HG03135 (cell line): ENCODE measurements around the gene PKD1.
"Not testable (repeated sequence)": the region's sequence is repeated elsewhere in the genome, so short reads cannot be mapped to it uniquely, and the experiment has no call there.

ENCODE experiments used
- ATAC-seq: cut with Tn5 transposase; IDR thresholded peaks from one replicate; pipeline ENCODE4 v1.9.1; 2021; ENCODE audit warnings: mild to moderate bottlenecking, moderate library complexity; ENCODE audit not compliant: unreplicated experiment

PKD1 gene

DNA sequence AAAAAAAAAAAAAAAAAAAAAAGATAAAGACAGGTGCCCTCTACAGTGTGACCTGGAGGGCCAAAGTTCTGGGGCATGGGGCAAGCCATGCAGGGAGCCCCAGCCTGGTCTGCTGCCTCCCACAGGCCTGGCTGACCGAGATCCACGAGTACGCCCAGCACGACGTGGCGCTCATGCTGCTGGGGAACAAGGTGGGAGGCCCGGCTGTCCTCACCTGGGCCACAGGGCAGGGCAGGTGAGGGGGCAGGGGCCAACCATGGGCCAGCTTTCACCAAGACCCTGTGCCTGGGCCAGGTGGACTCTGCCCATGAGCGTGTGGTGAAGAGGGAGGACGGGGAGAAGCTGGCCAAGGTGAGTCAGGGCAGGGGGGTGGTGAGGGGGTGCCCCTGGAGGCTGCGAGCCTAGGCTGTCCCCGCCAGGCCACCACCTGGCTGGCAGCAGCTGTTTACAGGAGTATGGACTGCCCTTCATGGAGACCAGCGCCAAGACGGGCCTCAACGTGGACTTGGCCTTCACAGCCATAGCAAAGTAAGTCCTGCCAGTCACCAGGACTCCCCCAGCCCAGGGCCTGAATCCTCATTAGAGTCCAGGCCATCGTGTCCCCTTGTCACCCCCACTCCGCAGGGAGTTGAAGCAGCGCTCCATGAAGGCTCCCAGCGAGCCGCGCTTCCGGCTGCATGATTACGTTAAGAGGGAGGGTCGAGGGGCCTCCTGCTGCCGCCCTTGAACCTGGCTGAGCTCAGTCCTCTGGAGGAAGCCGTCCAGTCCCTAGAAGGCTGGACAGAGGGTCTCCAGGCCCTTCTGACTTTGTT lies 17.2 kb upstream of the PKD1 start:
- ATAC-seq, result no peak

DNA sequence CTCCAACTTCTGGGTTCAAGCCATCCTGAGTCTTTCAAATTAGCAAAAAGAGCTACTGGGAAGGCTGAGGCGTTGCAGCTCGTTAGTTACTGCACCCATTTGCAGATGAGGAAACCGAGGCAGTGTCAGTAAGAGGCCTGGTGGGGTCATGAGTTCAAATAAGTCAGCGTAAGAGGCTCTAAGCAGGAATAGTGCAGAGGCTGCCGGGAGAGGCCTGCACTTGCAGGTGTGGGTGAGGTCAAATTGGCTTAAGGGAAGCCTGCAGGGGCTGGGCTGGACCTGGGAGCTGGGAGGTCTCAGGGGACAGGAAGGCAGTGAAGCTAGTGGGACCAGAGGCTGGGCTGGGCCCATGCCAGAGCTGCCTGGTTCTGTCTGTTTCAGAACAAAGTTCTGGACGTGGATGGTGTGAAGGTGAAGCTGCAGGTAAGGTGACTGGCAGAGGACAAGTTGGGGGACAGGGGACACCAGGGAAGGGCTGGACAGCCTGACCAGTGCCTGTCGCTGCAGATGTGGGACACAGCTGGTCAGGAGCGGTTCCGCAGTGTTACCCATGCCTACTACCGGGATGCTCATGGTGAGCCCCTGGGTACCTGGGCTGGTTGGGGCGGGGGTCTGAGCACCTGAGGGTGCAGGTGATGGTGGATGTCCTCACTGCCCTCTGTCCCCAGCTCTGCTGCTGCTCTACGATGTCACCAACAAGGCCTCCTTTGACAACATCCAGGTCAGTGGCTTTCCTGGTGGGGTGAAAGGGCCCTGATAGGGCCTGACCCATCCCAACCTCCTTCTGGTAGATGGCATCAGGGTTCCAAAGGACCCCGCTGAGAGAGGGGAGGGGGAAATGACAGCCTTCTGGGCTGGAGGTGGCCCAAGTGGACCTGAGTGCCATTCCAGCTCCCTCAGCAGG lies 15.7 kb upstream of the PKD1 start:
- ATAC-seq, result no peak

DNA sequence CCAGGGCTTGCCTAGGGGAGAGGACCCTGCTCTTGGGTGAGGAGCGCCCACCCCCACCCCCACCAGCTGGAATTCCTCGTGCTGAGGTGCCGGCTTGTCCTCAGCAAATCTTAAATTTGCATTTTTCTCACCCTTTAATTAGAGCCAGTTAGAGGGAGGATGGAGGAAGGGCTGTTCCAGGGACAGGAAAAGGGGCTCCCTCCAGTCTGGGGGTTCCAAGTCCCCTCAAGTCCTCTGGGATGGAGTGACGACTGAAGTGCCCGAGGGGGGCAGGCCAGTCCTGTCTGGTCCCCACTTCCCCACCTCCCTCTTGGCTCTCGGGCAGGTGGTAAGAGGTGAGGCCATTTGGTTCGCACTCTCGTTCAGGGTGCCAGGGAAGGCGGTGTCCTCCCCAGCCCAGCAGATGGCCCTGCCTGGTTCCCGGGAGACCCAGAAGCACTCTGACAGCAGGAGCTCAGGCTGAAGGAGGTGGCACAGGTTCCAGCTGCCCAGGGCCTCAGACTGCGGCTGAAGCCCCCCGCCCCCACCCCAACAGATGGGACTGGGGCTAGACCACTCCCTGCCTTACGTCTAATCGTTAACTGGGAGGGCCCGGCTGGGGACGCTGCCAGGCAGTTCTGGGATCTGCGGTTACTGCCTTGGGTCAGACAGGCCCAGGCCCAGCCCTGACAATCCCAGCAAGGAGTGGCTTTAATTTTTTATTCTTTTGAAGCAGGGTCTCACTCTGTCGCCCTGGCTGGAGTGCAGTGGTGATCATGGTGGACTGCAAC lies 14.9 kb upstream of the PKD1 start:
- no peak for ATAC-seq

DNA sequence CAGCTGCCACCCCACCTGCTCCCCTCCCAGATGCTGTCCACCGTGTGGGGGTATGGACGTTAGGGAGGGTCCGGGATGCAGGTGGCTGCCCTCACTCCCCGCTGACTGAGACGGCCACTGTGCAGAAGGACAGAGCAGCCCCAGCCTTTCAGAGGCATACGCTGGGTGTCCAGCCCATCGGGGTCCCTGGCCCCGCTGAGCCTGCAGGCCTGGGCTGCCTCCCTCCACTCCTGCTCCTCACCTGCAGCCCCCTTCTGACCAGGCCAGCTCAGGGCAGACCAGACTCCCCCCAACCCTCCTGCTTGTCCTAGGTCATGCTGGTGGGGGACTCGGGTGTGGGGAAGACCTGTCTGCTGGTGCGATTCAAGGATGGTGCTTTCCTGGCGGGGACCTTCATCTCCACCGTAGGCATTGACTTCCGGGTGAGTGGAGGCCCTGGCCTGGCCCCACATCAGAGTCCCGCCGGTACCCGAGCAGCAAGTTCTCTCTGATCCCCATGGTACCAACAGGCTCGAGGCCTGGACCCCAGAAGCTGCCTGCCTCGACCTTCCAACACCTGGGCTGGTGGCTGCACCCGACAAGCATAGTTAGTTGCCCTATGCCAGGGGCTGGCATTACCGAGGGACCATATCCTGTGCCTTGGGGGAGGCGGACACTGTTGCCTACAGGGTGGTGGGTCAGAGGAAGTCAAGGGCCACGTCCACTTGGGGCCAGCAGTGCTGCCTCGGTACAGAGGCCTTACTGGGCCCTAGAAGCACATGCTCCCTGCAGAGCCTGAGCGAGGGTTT lies 14.1 kb upstream of the PKD1 start:
- ATAC-seq, result no peak

DNA sequence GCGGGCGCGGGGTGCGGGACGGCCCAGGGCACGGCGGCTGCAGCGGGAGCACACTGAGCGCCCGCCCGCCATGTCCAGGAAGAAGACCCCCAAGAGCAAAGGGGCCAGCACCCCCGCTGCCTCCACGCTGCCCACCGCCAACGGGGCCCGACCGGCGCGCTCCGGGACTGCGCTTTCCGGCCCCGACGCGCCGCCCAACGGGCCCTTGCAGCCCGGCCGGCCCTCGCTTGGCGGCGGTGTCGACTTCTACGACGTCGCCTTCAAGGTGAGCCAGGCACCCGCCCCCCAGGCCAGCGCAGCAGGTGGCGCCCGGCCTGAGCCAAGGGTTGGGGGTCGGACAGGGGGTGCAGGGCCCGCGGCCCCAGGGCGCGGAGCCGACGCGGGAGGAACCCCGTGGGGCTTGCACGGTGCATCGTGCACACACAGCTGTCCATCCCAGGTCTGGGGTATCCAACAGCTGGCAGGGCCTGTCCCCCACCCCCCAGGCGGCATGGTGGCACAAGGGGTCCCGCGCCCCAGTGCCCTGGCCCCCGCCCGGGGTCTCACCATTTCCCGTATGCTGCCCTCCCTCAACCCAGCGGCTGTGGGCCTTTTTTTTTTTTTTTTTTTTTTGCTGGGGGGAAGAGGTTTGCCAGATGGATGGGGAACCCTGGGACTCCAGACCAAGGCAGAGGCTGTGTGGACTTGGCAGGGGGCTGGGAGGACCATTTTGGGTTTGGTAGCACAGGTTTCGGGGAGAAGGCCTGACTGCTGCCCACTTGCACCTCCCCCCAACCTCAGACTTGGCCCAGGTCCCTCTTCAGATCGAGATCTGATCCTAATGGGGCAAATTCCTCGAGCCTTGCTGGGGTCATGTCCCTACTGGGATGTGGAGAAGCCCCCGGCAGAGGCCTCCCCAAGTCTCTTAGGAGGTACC lies 13.3 kb upstream of the PKD1 start:
- no peak for ATAC-seq

DNA sequence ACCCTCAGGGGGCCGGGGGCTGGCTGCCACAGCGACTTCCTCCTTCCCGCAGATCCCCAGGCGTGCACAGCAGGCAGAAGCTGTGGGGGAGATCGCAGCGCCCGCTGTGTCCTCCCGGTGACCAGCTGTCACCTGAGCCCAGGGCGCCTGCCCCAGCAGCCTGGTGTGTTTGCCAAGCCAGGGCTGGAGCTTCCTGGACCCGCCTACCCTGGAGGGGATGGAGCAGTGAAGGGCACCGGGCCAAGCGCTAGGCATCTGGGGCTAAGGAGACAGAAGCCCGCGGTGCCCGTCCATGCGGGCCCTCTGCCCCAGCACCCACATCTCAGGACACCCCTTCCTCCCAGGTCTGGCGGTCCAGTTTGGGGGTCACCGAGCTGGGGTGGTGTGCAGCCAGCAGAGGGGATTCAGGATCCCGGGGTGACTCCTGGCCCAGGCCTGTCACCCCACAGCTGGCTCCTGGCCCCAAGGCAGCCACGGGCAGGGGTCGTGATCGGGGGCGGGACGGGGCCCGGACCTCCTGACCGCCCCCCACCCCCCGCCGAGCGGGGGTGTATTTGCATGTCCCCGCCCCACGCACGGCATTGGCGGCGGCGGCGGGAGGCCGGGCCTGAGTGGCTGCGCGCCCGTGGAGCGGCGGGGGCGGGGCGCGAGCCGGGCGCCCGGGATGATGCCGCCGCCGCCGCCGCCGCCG lies 12.4 kb upstream of the PKD1 start, which contains the start of gene RAB26:
RAB26 (plus strand) TSS at position 645 of the 691 bp plus-strand sequence. CDS start 159 bp downstream, outside the sequence.
- no peak for ATAC-seq

DNA sequence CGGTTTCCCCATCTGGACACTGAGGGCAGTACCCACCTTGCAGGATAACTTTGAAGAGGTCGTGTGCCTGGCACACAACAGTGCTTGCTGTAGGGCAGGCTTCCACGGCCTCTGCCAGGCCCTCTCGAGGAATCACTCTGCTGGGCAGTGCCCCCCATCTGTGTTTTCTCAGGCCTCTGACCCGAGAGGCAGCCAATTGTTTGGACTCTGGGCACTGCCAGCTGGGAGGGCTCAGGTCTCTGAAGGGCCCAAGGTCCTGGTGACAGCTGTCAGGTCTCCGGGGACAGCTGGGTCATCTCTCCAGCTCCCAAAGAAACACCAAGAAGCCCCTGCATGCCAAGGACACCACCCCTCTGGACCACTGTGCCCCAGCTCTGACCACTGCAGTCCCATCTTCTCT lies 11.7 kb upstream of the PKD1 start:
- ATAC-seq, result no peak

DNA sequence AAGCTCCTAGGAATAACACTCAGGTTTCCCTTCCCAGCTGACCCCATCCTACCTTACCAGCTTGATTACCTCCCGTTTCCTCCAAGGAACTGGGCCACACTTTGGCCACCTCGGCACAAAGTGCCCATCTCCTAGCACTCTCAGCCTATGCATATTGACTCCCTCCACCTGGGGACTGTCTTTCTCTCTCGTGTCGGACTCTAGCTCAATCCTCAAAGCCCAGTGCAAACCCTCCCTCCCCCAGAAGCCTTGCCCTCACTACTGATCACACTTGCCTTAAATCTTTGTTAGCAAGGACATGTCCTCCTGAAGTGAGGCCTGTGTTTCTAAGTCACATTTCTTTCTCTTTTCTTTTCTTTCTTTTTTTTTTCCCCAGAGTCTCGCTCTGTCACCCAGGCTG lies 10.1 kb upstream of the PKD1 start:
- ATAC-seq, result no peak

DNA sequence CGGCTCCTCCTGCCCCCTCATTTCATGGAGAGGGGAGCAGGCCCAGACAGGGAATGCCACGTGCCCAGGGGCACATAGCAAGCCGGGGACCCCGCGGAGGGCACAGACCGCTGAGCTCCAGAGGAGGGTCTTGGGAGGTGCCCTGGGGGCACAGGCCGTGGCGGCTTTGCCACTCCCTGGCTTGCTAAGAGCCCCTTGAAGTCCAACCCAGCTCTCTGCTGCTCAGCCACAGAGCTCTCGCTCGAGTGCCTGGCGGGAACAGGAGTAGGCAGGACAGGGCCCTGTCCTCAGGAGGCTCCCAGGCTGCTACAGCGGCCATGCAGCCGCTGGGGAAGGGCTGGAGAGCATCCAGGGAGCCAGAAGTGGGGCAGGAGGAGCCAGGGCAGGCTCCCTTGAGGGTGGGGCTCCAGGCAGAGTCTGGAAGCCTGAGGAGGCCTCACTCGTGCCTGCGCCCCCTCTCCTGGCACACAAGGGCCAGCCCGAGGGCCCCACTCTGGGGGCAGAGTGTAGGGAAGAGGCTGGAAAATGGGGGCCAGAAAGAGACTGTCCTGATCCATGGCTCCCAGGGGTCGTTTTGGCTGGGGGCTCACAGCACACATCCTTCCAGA lies 8.3 kb upstream of the PKD1 start:
- no peak for ATAC-seq

DNA sequence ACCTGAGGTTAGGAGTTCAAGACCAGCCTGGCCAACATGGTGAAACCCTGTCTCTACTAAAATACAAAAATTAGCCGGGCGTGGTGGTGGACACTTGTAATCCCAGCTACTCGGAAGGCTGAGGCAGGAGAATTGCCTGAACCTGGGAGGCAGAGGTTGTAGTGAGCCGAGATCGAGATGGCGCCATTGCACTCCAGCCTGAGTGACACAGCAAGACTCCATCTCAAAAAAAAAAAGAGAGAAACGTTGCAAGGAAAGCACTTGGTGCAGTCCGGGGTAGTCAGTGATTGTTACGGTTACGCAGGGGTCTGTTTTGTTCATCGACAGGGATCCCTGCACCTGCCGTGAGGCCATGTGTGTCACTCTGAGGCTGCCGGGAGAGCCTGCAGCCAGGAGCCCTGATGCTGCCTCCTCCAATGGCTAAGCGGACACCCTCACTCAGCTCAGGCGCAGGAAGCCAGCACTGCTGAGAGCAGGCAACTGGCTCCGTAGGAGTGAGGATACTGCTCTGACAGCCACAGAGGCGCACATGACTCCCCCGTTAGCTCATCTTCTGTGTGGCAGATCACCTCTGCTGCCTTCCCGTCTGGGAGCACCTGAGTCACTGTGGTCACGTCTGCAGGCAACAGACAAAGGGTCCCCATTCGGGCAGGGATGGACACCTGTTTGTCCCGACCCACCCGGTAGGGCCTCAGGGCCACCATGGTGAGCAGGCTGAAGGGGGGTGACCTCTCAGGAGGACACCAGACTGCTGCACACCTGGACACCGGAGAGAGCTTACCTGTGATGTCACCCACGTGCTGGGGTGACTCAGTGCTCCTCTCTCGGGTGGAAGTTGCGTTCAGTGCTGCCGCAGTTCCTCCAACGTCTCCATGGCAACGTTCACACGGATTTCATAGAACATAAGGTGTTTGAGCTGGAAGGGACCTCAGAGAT lies 7.5 kb upstream of the PKD1 start:
- ATAC-seq, result no peak

DNA sequence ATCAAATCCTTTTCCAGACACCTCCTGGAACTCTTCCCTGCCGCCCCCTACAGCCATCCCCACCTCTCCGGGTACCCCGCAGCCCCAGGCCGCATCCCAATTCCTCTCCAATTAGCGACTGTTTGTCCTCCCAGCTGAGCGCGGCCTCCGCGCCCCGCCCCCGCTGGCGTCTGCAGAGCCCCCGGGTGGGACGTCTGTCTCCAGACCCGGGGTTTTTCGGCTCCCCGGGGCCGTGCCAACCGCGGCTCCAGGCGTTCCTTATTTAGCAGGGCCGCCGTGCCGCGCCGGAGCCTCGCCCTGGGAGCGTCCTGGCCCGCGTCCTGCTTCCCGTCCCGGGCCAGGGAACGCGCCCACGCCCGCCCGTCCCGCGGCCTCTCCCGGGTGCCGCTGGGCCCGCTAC lies 627 bp downstream of the PKD1 start:
- ATAC-seq, result not testable (repeated sequence)

DNA sequence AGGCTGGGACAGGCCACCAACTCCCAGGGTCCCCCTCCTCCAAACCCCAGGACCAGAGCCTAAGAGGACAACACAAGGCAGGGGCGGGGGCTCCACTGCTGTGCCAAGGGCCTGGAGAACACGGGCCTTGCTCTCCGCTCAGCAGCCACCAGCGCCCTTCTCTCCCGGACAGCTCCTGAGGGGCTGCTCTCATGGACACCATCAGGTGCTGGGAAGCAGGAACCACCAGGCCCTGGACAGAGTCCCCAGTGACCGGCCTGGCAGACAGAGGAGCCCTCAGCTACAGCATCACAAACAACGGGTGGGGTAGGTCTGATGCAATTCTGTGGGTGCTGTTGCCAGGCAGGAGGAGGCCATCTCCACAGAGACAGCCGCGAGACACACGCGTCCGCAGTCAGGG lies 1.9 kb downstream of the PKD1 start:
- ATAC-seq, result not testable (repeated sequence)

DNA sequence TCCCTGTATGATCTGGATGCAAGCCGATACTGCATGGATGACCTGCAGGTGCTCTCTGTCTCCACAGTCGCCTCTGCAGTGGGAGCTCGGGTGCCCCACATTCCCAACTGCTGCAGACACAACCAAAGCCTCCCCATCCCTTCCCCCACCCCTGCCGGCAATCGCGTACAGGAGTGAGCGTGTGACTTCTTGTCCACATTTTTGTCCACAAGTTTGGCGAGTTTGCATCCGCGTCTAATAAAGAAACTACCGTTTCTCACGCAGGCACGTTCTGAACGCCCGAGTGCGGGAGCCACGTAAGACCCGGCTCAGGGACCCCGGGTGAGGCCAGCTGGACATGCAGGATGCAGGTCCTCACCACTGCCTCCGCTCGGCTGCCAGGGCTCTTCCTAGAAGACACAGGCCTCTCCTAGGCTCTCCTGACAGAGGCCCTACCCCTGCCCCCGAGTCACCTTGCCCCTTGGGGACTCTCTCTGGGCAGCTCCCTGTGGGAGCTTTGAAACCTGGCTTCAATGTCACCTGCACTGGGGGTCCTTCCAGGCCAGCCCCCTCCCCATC lies 5.7 kb downstream of the PKD1 start:
- ATAC-seq, result not testable (repeated sequence)

DNA sequence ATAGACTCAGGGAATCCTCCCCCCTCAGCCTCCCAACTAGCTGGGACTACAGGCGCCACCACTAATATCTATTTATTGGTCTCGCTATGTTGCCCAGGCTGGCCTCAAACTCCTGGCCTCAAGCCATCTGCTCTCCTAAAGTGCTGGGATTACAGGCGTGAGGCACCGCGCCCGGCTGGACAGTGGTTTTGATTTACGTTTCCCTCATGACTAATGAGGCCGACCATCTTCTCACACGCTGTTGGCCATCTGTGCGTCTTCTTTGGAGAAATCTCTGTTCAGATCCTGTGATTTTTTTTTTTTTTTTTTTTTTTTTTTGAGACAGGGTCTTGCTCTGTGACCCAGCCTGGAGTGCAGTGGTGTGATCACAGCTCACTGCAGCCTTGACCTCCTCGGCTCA lies 6.4 kb downstream of the PKD1 start:
- ATAC-seq, result not testable (repeated sequence)

DNA sequence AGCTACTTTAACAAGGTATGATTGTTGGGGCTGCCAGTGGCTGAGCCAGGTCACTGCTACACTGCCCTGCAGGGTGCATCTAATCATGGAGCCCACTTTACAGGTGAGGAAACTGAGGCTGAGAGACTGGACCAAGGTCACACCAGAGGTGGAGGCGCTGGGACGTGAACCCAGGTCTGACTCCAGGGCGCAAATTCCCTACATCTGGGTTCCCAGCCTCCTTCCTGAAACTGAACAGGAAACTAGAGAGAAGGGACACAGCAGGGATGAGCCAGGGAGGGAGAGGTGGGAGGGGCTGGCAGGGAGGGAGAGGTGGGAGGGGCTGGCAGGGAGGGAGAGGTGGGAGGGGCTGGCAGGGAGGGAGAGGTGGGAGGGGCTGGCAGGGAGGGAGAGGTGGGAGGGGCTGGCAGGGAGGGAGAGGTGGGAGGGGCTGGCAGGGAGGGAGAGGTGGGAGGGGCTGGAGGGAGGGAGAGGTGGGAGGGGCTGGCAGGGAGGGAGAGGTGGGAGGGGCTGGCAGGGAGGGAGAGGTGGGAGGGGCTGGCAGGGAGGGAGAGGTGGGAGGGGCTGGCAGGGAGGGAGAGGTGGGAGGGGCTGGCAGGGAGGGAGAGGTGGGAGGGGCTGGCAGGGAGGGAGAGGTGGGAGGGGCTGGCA lies 7.9 kb downstream of the PKD1 start:
- ATAC-seq, result not testable (repeated sequence)

DNA sequence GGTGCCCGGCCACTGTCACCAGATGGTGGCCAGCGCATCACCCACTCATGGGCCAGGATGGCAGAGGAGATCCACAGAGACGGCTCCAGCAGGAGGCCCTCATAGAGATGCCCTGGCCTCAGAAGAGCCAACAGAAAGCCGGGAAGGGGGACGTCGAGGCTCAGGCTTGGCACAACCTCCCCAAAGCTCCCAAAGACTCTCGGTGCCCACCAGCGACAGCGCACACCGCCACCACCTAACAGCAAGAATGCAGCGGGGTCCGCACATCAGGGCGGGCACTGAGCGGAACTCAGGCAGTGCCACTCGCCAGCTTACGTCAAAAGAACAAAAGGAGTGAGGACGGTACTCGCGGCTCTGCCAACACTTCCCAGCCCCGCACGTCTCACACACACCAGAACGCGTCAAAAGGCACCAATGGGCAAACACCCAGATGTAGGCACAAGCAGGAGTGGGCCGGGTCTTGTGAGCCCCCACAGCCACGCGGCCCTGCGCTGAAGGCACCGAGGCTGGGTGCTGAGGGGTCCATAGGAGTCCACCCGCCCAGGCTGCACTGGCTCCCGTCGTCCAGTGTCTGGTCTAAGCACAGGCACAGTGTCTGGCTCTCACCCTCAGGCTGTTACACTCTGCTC lies 8.7 kb downstream of the PKD1 start:
- ATAC-seq, result not testable (repeated sequence)
